IMR-90 (cell line): Measurements from ENCODE around the gene PHC2.

Source experiments
- BHLHE40 ChIP-seq: fragments of 150-350 bp; IDR thresholded peaks from 2 replicates; pipeline ENCODE4 v1.6.1; 2016; ENCODE audit warnings: mild to moderate bottlenecking, low read depth, low read length
- CHD1 ChIP-seq: IDR thresholded peaks from 2 replicates; pipeline ENCODE4 v1.6.1; 2012; ENCODE audit warnings: low read depth, low read length, improper control_type of control experiment
- MAFK ChIP-seq: IDR thresholded peaks from 2 replicates; pipeline ENCODE4 v1.6.1; 2012; ENCODE audit warnings: low read depth, low read length, improper control_type of control experiment
- NFE2L2 ChIP-seq: fragments of 150-350 bp; IDR thresholded peaks from 2 replicates; pipeline ENCODE4 v1.6.1; 2016; ENCODE audit warnings: low read depth, mild to moderate bottlenecking, low read length
- POLR2A ChIP-seq: IDR thresholded peaks from 2 replicates; pipeline ENCODE4 v1.6.1; 2012; ENCODE audit warnings: mild to moderate bottlenecking, low read depth, low read length
- RAD21 ChIP-seq: IDR thresholded peaks from 2 replicates; pipeline ENCODE4 v1.6.1; 2012; ENCODE audit warnings: low read length, improper control_type of control experiment
- SMC3 ChIP-seq: fragments of 150-350 bp; IDR thresholded peaks from 2 replicates; pipeline ENCODE4 v1.6.1; 2016; ENCODE audit warnings: low read depth, mild to moderate bottlenecking, antibody characterized with exemption, low read length, moderate library complexity
- TF ChIP-seq, protein P1 (sequence below): conservative IDR thresholded peaks from 2 replicates; pipeline ENCODE4 v1.5.1; 2012; ENCODE audit warnings: mild to moderate bottlenecking, low read depth, low read length, improper control_type of control experiment
- TF ChIP-seq, protein P2 (sequence below): fragments of 150-350 bp; IDR thresholded peaks from 2 replicates; pipeline ENCODE4 v1.6.1; 2017; ENCODE audit warnings: mild to moderate bottlenecking, antibody characterized with exemption, low read length, low read depth

DNA sequence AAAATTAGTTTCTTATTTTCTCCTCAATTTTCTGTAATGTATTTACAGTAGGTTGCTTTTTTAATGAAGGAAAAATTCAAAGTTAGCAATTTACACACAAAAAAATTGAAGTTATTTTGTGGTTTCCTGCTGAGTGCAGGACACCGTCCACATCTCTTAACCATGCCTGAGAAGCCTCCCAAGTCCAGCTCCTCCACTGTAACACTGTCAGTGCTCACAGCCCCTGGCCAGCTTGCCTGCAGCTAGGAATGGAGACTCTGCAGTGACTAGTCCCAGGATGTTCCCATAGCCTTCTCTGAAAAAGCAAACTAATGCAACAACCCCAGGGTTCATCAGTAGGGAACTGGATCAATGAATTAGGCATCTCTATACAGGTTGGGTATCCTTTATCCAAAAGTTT, 113.5 kb downstream of the PHC2 start:
- TF ChIP-seq, protein P1, sequence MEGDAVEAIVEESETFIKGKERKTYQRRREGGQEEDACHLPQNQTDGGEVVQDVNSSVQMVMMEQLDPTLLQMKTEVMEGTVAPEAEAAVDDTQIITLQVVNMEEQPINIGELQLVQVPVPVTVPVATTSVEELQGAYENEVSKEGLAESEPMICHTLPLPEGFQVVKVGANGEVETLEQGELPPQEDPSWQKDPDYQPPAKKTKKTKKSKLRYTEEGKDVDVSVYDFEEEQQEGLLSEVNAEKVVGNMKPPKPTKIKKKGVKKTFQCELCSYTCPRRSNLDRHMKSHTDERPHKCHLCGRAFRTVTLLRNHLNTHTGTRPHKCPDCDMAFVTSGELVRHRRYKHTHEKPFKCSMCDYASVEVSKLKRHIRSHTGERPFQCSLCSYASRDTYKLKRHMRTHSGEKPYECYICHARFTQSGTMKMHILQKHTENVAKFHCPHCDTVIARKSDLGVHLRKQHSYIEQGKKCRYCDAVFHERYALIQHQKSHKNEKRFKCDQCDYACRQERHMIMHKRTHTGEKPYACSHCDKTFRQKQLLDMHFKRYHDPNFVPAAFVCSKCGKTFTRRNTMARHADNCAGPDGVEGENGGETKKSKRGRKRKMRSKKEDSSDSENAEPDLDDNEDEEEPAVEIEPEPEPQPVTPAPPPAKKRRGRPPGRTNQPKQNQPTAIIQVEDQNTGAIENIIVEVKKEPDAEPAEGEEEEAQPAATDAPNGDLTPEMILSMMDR, result no peak
- TF ChIP-seq POLR2A (no peak), BHLHE40 (no peak), MAFK (no peak), NFE2L2 (no peak), SMC3 (no peak), CHD1 (no peak), RAD21 (no peak)
- TF ChIP-seq, protein P2, sequence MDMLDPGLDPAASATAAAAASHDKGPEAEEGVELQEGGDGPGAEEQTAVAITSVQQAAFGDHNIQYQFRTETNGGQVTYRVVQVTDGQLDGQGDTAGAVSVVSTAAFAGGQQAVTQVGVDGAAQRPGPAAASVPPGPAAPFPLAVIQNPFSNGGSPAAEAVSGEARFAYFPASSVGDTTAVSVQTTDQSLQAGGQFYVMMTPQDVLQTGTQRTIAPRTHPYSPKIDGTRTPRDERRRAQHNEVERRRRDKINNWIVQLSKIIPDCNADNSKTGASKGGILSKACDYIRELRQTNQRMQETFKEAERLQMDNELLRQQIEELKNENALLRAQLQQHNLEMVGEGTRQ, result no peak
